GM12892 (cell line): ENCODE data around the gene HES5.

ENCODE experiments used
- DNase-seq: peaks from one replicate; pipeline ENCODE4 v3.0.0; 2011; ENCODE audit not compliant: insufficient read length
- FAIRE-seq: peaks from 2 replicates; lab custom pipeline; 2011; peaks lifted over from hg19 to GRCh38; lab: Jason Lieb, UNC
- POLR2A ChIP-seq: IDR thresholded peaks from 2 replicates; pipeline ENCODE4 v1.6.1; 2011; ENCODE audit warnings: low read depth, low read length, control low read depth
- POLR2AphosphoS5 ChIP-seq: IDR thresholded peaks from 2 replicates; pipeline ENCODE4 v1.6.1; 2011; ENCODE audit warnings: low read depth, low read length, control low read depth
- TAF1 ChIP-seq: IDR thresholded peaks from 2 replicates; pipeline ENCODE4 v1.6.1; 2011; ENCODE audit warnings: low read depth, mild to moderate bottlenecking, control low read depth, low read length, borderline replicate concordance

HES5 gene

DNA sequence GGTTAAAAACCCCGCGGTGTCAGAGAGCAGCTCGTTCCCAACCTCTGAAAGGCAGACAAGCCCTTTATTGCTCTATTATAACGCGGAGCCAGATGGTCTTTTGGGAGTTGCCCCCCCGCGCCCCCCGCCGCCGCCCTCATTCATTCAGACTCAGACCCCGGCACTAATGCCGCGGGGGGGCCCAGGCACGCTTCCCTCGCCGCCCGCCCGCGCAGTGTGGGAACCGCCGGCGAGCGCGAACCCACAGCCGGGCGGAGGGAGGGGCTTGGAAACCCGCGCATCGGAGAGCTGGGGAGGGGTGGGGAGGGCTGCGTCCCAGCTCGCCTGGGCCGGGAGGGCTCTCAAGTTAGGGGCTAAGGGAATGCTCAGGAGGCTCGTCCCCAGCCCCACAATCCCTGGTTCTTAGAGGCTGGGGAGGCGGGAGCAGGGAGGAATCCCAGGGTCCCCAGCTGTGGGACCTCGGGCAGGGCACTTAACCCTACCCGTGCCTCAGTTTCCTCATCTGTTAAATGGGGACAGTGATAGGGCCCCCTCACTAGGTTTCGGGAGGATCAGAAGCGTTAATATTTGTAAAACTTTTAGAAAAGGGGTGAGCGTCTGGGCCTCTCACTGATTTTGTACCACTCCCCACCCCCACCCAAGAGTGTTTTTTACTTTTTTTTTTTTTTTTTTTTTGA lies 10.9 kb upstream of the HES5 start:
- TF ChIP-seq POLR2A (no peak), POLR2AphosphoS5 (no peak), TAF1 (no peak)
- DNase-seq, result no peak
- no peak for FAIRE-seq

DNA sequence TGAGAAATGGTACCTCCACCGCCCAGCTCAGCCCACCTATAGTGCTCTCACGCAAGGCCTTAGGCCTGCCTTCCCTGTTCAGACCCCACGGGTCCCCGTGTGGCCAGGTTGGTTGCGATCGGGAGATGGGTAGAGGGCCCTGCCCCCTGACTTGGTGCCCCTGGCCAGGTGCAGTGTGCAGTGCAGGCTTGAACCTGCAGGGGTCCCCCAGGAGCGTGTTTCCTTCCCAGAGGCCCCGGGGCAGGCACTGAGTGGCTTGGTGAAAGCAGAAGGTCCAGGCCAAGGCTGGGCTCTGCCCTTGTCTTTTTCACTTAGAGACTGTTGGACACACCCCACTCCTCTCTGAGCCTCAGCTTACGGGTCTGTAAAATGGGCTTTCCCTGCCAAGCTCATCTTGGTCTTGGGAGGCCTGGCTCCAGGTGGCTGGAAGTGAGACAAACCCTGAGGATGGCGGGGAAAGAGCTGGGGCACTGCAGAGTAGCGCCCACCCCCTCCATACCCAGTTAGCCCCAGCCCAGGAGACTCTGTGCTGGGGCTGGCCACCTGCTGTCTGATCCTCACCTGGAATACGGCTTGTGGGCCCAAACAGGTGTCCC lies 9.3 kb upstream of the HES5 start:
- FAIRE-seq, result no peak
- no peak for DNase-seq
- no peak for TF ChIP-seq POLR2AphosphoS5
- TF ChIP-seq TAF1, result no peak
- no peak for TF ChIP-seq POLR2A

- TF ChIP-seq TAF1 (no peak), POLR2AphosphoS5 (no peak), POLR2A (no peak)
- no peak for DNase-seq
Measured at GRCh38 chr1:2538872-2539271, 8.8 kb upstream of the HES5 start.

GRCh38 chr1:2538376-2538775 lies 8.3 kb upstream of the HES5 start:
- TF ChIP-seq POLR2A, result no peak
- TF ChIP-seq POLR2AphosphoS5, result no peak
- no peak for TF ChIP-seq TAF1
- no peak for FAIRE-seq
- no peak for DNase-seq

More at GRCh38 chr1:2538872-2539271, 8.8 kb upstream of the HES5 start:
- FAIRE-seq, result no peak

GRCh38 chr1:2537784-2538115 lies 7.7 kb upstream of the HES5 start:
- TF ChIP-seq POLR2AphosphoS5, result no peak
- FAIRE-seq (no peak), DNase-seq (no peak)

DNA sequence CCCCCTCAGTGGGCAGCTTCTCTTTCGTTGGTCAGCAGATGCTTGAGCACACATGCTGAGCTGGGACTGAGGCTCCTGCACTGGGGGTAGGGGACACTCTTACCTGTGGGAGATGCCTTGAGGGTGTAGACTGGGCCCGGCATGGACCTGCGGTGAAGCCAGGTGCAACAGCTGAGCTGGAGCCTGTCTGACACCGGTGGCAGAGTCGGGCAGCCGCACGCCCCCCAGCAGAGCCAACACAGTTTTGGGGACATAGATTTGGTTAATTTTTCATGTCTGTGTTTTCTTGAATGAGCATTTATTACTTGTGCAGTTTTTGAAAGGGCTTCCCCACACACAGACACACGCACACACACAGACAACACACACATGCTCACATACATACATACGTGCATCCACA lies 5.9 kb upstream of the HES5 start:
- DNase-seq (no peak), FAIRE-seq (no peak)
- TF ChIP-seq TAF1 (no peak), POLR2AphosphoS5 (no peak), POLR2A (no peak)

GRCh38 chr1:2535455-2535854 lies 5.4 kb upstream of the HES5 start:
- TF ChIP-seq POLR2A (no peak), TAF1 (no peak), POLR2AphosphoS5 (no peak)
- DNase-seq (no peak), FAIRE-seq (no peak)

- DNase-seq (no peak), FAIRE-seq (no peak)
- TF ChIP-seq POLR2AphosphoS5 (no peak), POLR2A (no peak), TAF1 (no peak)
Measured at GRCh38 chr1:2534687-2535441, 4.8 kb upstream of the HES5 start.

DNA sequence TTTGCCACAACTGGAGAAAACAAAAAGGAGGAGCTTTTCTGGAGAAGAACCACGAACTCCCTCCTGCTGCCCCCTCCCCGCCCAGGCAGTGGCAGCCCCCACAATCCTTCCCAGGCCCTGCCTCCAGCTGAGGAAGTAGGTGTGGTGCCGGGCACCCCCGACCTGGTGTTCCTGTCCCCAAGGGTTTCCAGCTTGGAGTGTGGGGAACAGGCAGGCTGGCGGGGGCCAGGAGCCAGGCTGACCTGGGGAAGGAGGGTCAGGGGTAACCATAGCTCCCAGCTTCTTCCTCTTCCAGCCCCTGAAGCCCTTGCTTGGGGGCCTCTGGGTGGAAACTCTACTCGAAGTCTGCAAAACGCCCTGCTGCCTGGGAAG lies 4.2 kb upstream of the HES5 start:
- TF ChIP-seq POLR2AphosphoS5 (no peak), TAF1 (no peak), POLR2A (no peak)
- DNase-seq, result no peak
- FAIRE-seq, result no peak

DNA sequence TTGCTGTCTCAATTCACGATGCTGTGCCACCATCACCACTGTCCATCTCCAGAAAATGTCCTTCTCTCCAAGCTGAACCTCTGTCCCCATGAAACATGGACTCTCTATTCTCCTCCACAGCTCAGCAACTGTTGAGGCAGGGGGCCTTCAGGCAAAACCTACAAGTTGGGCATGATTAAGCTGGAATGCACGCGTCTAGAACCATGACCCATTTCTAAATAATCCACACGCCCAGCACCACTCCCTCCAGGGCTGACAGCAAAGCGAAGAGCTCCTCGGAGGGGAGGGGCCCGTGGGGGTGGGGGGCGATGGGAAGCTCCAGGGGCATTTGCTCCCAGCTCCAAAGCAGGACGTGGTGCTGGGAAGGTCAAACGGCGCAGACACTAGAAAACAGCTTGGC lies 3.3 kb upstream of the HES5 start:
- DNase-seq (no peak), FAIRE-seq (no peak)
- no peak for TF ChIP-seq POLR2AphosphoS5

GRCh38 chr1:2532485-2533160 lies 2.6 kb upstream of the HES5 start:
- no peak for DNase-seq
- FAIRE-seq, result no peak
- TF ChIP-seq POLR2A, result no peak
- no peak for TF ChIP-seq POLR2AphosphoS5
- TF ChIP-seq TAF1, result no peak

- DNase-seq (no peak), FAIRE-seq (no peak)
- TF ChIP-seq POLR2A (no peak), TAF1 (no peak), POLR2AphosphoS5 (no peak)
Measured at GRCh38 chr1:2530513-2531361, 674 bp upstream of the HES5 start.
